K562 (cell line): ENCODE results near the gene SCARB2. TPM values are rescaled to one million over a fixed set of nuclear protein-coding genes. Genes with fewer than 3 reads are reported as not detected.

Source experiments
- ATAC-seq: fragments of 200-7000 bp; cut with Tn5 transposase; 3 replicates; pipeline ENCODE4 v1.9.1; 2020; ENCODE audit warnings: moderate library complexity
- BruUV-seq: library from RNA; stranded (reverse); fragments of 400-500 nt; replicated peaks from 2 replicates; lab custom pipeline; 2021; lab: Mats Ljungman, UMichigan
- CTCF ChIA-PET: fragments of 300-600 bp; formaldehyde crosslinking; extraction: SDS; loops from one replicate; lab custom pipeline; 2021; ENCODE audit warnings: low intra/inter-chr PET ratio; lab: Yijun Ruan, JAX
- POLR2A ChIA-PET: fragments of 300-600, 350-650 bp; sonication (Branson Sonifier 250); formaldehyde crosslinking; extraction: SDS; loops from one replicate; lab custom pipeline; 2021; ENCODE audit warnings: antibody characterized with exemption, inconsistent platforms; lab: Yijun Ruan, JAX
- DNase-seq, 4 experiments: peaks; one replicate each; pipeline versions ENCODE4 v3.0.0 to v3.0.0-alpha.2; 2011 to 2018; ENCODE audit warnings: low spot score in 3 of 4, mixed read lengths in 3 of 4; ENCODE audit errors: extremely low read depth in 1 of 4
- FAIRE-seq: peaks from 2 replicates; lab custom pipeline; 2011; peaks lifted over from hg19 to GRCh38; lab: Jason Lieb, UNC
- H2AFZ ChIP-seq: 2 replicates; pipeline ENCODE4 v1.6.0; 2011; ENCODE audit warnings: low read depth, low read length, control low read depth, inconsistent platforms
- H3K27ac ChIP-seq: fragments of 200-600 bp; 3 replicates; pipeline ENCODE4 v1.8.0; 2011; ENCODE audit warnings: low read depth, mild to moderate bottlenecking, control low read depth, inconsistent platforms, low read length, moderate library complexity, mixed read lengths; ENCODE audit errors: extremely low read depth
- H3K27me3 ChIP-seq, 2 experiments: fragments of 300-600 bp in 1 of 2; 2 replicates in 1 of 2; 3 replicates in 1 of 2; pipeline versions ENCODE4 v1.6.0 to v1.8.0; 2011; ENCODE audit warnings: inconsistent platforms in 2 of 2, low read length in 2 of 2, mild to moderate bottlenecking in 1 of 2, mixed read lengths in 1 of 2, moderate library complexity in 1 of 2; ENCODE audit not compliant: control insufficient read depth in 2 of 2, insufficient read depth in 2 of 2
- H3K36me3 ChIP-seq: fragments of 300-600 bp; 3 replicates; pipeline ENCODE4 v1.8.0; 2011; ENCODE audit warnings: mild to moderate bottlenecking, low read length, inconsistent platforms; ENCODE audit not compliant: control insufficient read depth, insufficient read depth
- H3K4me1 ChIP-seq, 2 experiments: fragments of 200-600 bp in 1 of 2; replicated peaks in 1 of 2; 2 replicates in 1 of 2; 3 replicates in 1 of 2; pipeline versions ENCODE4 v1.5.1 to v1.8.0; 2011; ENCODE audit warnings: inconsistent platforms in 2 of 2, low read length in 2 of 2, mild to moderate bottlenecking in 1 of 2, mixed read lengths in 1 of 2, moderate library complexity in 1 of 2; ENCODE audit not compliant: control insufficient read depth in 2 of 2, insufficient read depth in 2 of 2
- H3K4me2 ChIP-seq: 2 replicates; pipeline ENCODE4 v1.6.1; 2011; ENCODE audit warnings: low read length, control low read depth, inconsistent platforms, mixed read lengths; ENCODE audit not compliant: insufficient read depth
- H3K4me3 ChIP-seq: fragments of 200-600 bp; sonication (generic), shearing (Covaris generic); 2 replicates; pipeline ENCODE4 v1.5.1; 2016; ENCODE audit warnings: control low read depth, inconsistent platforms
- H3K79me2 ChIP-seq: fragments of 200-600 bp; 3 replicates; pipeline ENCODE4 v1.8.0; 2011; ENCODE audit warnings: low read length, inconsistent platforms; ENCODE audit not compliant: control insufficient read depth, insufficient read depth
- H3K9ac ChIP-seq, 2 experiments: 2 replicates each; pipeline versions ENCODE4 v1.6.0 to v1.6.1; 2011; ENCODE audit warnings: low read depth in 2 of 2, low read length in 2 of 2, control low read depth in 1 of 2, inconsistent platforms in 1 of 2, mild to moderate bottlenecking in 1 of 2, mixed read lengths in 1 of 2; ENCODE audit not compliant: insufficient read depth in 1 of 2
- H3K9me1 ChIP-seq: one replicate; pipeline ENCODE4 v1.6.0; 2011; ENCODE audit warnings: inconsistent platforms, mild to moderate bottlenecking, low read length, moderate library complexity; ENCODE audit not compliant: control insufficient read depth, insufficient read depth
- H3K9me3 ChIP-seq: replicated peaks from 2 replicates; pipeline ENCODE4 v1.5.1; 2011; ENCODE audit warnings: low read depth, low read length, inconsistent platforms; ENCODE audit not compliant: control insufficient read depth, insufficient read depth
- H4K20me1 ChIP-seq: replicated peaks from 2 replicates; pipeline ENCODE4 v1.6.1; 2011; ENCODE audit warnings: low read length, inconsistent platforms, mixed read lengths; ENCODE audit not compliant: control insufficient read depth, insufficient read depth
- C11orf30 ChIP-seq: fragments of 450-650 bp; IDR thresholded peaks from 2 replicates; pipeline ENCODE4 v1.6.1; 2016; ENCODE audit warnings: low read depth, mild to moderate bottlenecking
- KLF6 ChIP-seq: fragments of 250-450 bp; sonication (Bioruptor Pico); IDR thresholded peaks from 2 replicates; pipeline ENCODE4 v1.4.0; 2020; ENCODE audit warnings: mild to moderate bottlenecking, moderate library complexity, borderline replicate concordance
- TAF15 ChIP-seq: fragments of 200-400 bp; formaldehyde crosslinking; IDR thresholded peaks from 2 replicates; pipeline ENCODE4 v1.6.1; 2017; ENCODE audit warnings: mild to moderate bottlenecking, low read depth, low read length, moderate library complexity
- ZFX ChIP-seq: sonication (generic); formaldehyde crosslinking; IDR thresholded peaks from 2 replicates; pipeline ENCODE4 v1.8.0; 2022; ENCODE audit warnings: mild to moderate bottlenecking, missing genetic modification reagents, moderate library complexity
- ZNF445 ChIP-seq: fragments of 250-450 bp; sonication (Bioruptor Pico); IDR thresholded peaks from 2 replicates; pipeline ENCODE4 v1.4.0; 2020; ENCODE audit warnings: low read depth, mild to moderate bottlenecking, moderate library complexity
- ZNF699 ChIP-seq: fragments of 250-450 bp; sonication (Bioruptor Pico); IDR thresholded peaks from 2 replicates; pipeline ENCODE4 v1.8.0; 2021; ENCODE audit warnings: mild to moderate bottlenecking, moderate library complexity; ENCODE audit not compliant: insufficient replicate concordance
- WGBS: fragments of 100-300 bp; shearing (Covaris generic); methylation state at CpG from one replicate; pipeline ENCODE4 v1.1.6; 2016; ENCODE audit warnings: low coverage, mixed read lengths; ENCODE audit not compliant: insufficient coverage; ENCODE audit errors: missing lambda C conversion rate; 5-methylcytosine and 5-hydroxymethylcytosine counted together
- in situ Hi-C: fragments of 300-500 bp; cut with MboI; formaldehyde crosslinking; loops from 4 replicates; pipeline ENCODE4 v1.15.0; 2018; ENCODE audit warnings: inconsistent platforms, mixed read lengths
- intact Hi-C: fragments of 100-400 bp; cut with micrococcal nuclease; formaldehyde crosslinking; loops from 2 replicates; pipeline ENCODE4 v1.14.2; 2022
- polyA plus RNA-seq, 8 experiments: library from polyadenylated mRNA; depleted of rRNA in 4 of 8; stranded (reverse) in 5 of 8; unstranded in 3 of 8; fragments of >200 nt; fragmentation: Nextera tagmentation in 2 of 8; fragmentation: Illumina TruSeq in 1 of 8; extraction: Ambion mirVana in 2 of 8; extraction: Trizol in 1 of 8; gene quantifications; 2 replicates each; pipeline versions ENCODE4 v1.2.1 to v1.2.3, GENCODE V29; 2011 to 2014; ENCODE audit warnings: inconsistent platforms in 1 of 8, missing spikeins in 1 of 8
- total RNA-seq, 7 experiments: library from RNA; depleted of rRNA in 6 of 7; stranded (reverse); fragments of >200 nt in 6 of 7; fragmentation: Illumina TruSeq in 2 of 7; extraction: Trizol in 2 of 7; gene quantifications; 2 replicates each; pipeline versions ENCODE4 v1.2.1 to v1.2.3, GENCODE V29; 2011 to 2021; ENCODE audit warnings: low replicate concordance in 1 of 7
- TF ChIP-seq, protein P1 (sequence below), 2 experiments: fragments of 450-650 bp in 1 of 2; sonication (generic) in 1 of 2; formaldehyde crosslinking in 1 of 2; IDR thresholded peaks in 1 of 2; conservative IDR thresholded peaks in 1 of 2; 2 replicates each; pipeline versions ENCODE4 v1.6.1 to v1.8.1; 2016 to 2023; ENCODE audit warnings: mild to moderate bottlenecking in 2 of 2, moderate library complexity in 2 of 2, inconsistent platforms in 1 of 2, missing genetic modification reagents in 1 of 2

SCARB2 gene
- total and polyA plus RNA-seq, 9 of the 15 experiments (the other 6 are each of a cell fraction or from before 2014, with no cell fraction given) = 6.1 to 25.8 (median 17.8) TPM

DNA sequence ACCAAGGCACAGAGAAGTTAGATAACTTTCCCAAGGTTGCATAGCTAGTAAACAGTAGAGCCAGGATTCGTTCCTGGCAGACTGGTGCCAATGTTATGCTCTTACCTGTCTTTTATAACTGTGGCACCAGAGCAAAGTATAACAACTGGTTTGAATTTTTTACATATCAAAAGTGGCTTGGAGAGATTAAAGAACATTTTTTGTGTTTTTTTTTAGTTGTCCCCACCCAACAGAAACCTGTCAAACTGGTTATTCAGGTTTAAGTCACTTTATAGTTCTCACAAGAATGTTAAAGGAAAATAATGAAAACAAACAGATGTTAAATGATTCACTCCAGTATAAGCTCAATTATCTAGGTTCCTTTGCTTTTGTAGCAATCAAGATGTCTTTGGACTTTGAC is 22.3 kb upstream of the SCARB2 start:
- H3K27ac ChIP-seq = no peak overlapping the region
- no peaks in the 10 kb centered on the region for H3K27me3 ChIP-seq
- no peak overlapping the region for H3K4me2 ChIP-seq
- no peaks in the 10 kb centered on the region for H3K9me1 ChIP-seq
- peaks cover 11% of the 10 kb centered on the region; the same call in 2 of the 3 replicates for H3K36me3 ChIP-seq
- in situ Hi-C loops (no loop called here), intact Hi-C loops (no loop called here)
- no TSS peak for BruUV-seq
- no peak overlapping the region for H3K4me3 ChIP-seq
- POLR2A ChIA-PET = interaction anchor here (0.6 kb wide), 1 partner anchor 221 kb away, joined by 3 read pairs; no protein-coding TSS in a partner anchor
- FAIRE-seq (no peak), ATAC-seq (no peak), DNase-seq (no peak)
- no peak overlapping the region for H3K9ac ChIP-seq
- peaks cover 30% of the 10 kb centered on the region for H3K79me2 ChIP-seq
- no peak overlapping the region for H2AFZ ChIP-seq
- CTCF ChIA-PET = no interaction called here
- WGBS = 57% methylated on average over 1 of the region's 1 CpG
- H4K20me1 ChIP-seq = no peaks in the 10 kb centered on the region
- H3K9me3 ChIP-seq = peaks cover 8% of the 10 kb centered on the region; the same call in 1 of the 2 replicates
- peaks cover 0 to 3% of the 10 kb centered on the region in 2 experiments; a peak in 1 of 5 replicates for H3K4me1 ChIP-seq
- no peak for TF ChIP-seq C11orf30
- no peak for TF ChIP-seq ZNF699 (CRISPR knock-in tag)
- TF ChIP-seq TAF15 = no peak
- no peak for TF ChIP-seq KLF6 (CRISPR knock-in tag)
- TF ChIP-seq ZFX = no peak
- no peak for TF ChIP-seq ZNF445 (CRISPR knock-in tag)
- TF ChIP-seq, protein P1, sequence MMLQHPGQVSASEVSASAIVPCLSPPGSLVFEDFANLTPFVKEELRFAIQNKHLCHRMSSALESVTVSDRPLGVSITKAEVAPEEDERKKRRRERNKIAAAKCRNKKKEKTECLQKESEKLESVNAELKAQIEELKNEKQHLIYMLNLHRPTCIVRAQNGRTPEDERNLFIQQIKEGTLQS (IDR thresholded peaks at IDR 0.05) = no peak
- TF ChIP-seq, protein P1 (CRISPR knock-in tag; conservative IDR thresholded peaks at IDR 0.05) = no peak
